Upper lobe of left lung (tissue), 4 donors: ENCODE results near the gene KRT24.

Source experiments
- CTCF ChIP-seq, 6 experiments: fragments of 450-650 bp in 4 of 6; fragments of 200-600 bp in 2 of 6; sonication (generic) in 2 of 6; IDR thresholded peaks; one replicate each; pipeline ENCODE4 v1.5.1; 2016 to 2019; ENCODE audit warnings: antibody characterized with exemption in 6 of 6
- POLR2A ChIP-seq, 4 donors: fragments of 450-650 bp; IDR thresholded peaks; one replicate each; pipeline ENCODE4 v1.5.1; 2016 to 2017; ENCODE audit warnings: antibody characterized with exemption in 4 of 4, mild to moderate bottlenecking in 2 of 4
- POLR2AphosphoS5 ChIP-seq, 2 donors: sonication (generic); formaldehyde crosslinking; IDR thresholded peaks; one replicate each; pipeline ENCODE4 v1.5.1; 2017; ENCODE audit warnings: antibody characterized with exemption in 2 of 2

- TF ChIP-seq POLR2A (IDR thresholded peaks at IDR 0.05) (no peak), POLR2AphosphoS5 (IDR thresholded peaks at IDR 0.05) (no peak), CTCF (IDR thresholded peaks at IDR 0.05) (no peak)
Observed at GRCh38 chr17:40651939-40652338, 51.6 kb downstream of the KRT24 start.
